DMS79 treated with DMSO at 0.1 percent for 48 hours (cell line): ENCODE results near the gene USP10.

Experiments
- DNase-seq: peaks from one replicate; lab custom pipeline; 2025; lab: John Stamatoyannopoulos, UW

USP10 gene

GRCh38 chr16:84774810-84775209, 75.0 kb downstream of the USP10 start:
- no peak for DNase-seq

- DNase-seq: no peak
These were observed 75.5 kb downstream of the USP10 start for GRCh38 chr16:84775262-84775810.

GRCh38 chr16:84777435-84777834, 77.6 kb downstream of the USP10 start:
- DNase-seq: no peak

GRCh38 chr16:84778720-84779119, 78.9 kb downstream of the USP10 start:
- DNase-seq: no peak

- DNase-seq: no peak
These were observed 80.3 kb downstream of the USP10 start for GRCh38 chr16:84780063-84780462.

- DNase-seq: no peak
These were observed 81.0 kb downstream of the USP10 start for GRCh38 chr16:84780544-84781376.

- no peak for DNase-seq
These were observed 83.0 kb downstream of the USP10 start for GRCh38 chr16:84782846-84783245.

- peak; percentile 60 for DNase-seq
These were observed 86.2 kb downstream of the USP10 start for GRCh38 chr16:84785843-84786581.

GRCh38 chr16:84786605-84787262, 86.9 kb downstream of the USP10 start:
- DNase-seq: no peak

GRCh38 chr16:84787263-84787622, 87.4 kb downstream of the USP10 start:
- DNase-seq: no peak

GRCh38 chr16:84788920-84789391, 89.2 kb downstream of the USP10 start:
- DNase-seq: no peak

GRCh38 chr16:84789431-84789830, 89.6 kb downstream of the USP10 start:
- DNase-seq: no peak

GRCh38 chr16:84790301-84790700, 90.5 kb downstream of the USP10 start:
- peak; percentile 4 for DNase-seq

- DNase-seq: peak; percentile 31
These were observed 91.3 kb downstream of the USP10 start for GRCh38 chr16:84791088-84791487.

- DNase-seq: no peak
These were observed 91.7 kb downstream of the USP10 start for GRCh38 chr16:84791501-84791900.

GRCh38 chr16:84794186-84794585, 94.4 kb downstream of the USP10 start:
- DNase-seq: no peak

GRCh38 chr16:84794626-84795025, 94.8 kb downstream of the USP10 start:
- no peak for DNase-seq

GRCh38 chr16:84795329-84796053, 95.7 kb downstream of the USP10 start:
- no peak for DNase-seq

GRCh38 chr16:84800158-84800978, 100.6 kb downstream of the USP10 start:
- DNase-seq: no peak

GRCh38 chr16:84803146-84803545, 103.3 kb downstream of the USP10 start:
- DNase-seq: no peak

- no peak for DNase-seq
These were observed 104.5 kb downstream of the USP10 start for GRCh38 chr16:84804326-84804725.
